ENCODE data around the gene SAP25.
"Not testable (repeated sequence)": the region's sequence is repeated elsewhere in the genome, so short reads cannot be mapped to it uniquely, and the experiment has no call there.

The SAP25 gene

DNA sequence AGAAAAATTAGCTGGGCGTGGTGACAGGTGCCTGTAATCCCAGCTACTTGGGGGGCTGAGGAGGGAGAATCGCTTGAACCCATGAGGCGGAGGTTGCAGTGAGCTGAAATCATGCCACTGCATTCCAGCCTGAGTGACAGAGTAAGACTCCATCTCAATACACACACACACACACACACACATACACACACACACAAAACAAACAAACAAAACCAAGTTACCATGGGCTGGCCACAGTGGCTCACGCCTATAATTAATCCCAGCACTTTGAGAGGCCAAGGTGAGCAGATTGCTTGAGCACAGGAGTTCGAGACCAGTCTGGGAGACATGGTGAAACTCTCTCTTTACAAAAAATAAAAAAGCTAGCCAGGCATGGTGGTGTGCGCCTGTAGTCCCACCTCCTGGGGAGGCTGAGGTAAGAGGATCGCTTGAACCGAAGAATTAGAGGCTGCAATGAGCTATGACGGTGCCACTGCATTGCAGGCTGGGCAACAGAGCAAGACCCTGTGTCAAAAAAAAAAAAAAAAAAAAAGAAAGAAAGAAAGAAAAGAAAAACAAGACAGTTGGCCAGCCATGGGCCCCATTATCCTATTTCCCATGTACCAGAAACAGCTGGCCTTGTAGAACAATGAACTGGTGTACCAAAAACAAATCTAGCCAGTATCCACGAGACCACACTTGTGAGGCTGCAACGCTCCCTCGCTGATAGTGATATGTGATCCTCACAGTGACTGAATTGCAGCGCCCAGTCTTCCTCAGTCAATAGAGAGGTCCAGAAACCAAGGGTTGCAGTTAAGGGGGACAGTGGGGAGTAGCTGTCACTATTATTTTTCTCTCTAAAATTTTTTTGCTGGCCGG lies 41.3 kb downstream of the SAP25 start:
- DNase-seq, result no peak

DNA sequence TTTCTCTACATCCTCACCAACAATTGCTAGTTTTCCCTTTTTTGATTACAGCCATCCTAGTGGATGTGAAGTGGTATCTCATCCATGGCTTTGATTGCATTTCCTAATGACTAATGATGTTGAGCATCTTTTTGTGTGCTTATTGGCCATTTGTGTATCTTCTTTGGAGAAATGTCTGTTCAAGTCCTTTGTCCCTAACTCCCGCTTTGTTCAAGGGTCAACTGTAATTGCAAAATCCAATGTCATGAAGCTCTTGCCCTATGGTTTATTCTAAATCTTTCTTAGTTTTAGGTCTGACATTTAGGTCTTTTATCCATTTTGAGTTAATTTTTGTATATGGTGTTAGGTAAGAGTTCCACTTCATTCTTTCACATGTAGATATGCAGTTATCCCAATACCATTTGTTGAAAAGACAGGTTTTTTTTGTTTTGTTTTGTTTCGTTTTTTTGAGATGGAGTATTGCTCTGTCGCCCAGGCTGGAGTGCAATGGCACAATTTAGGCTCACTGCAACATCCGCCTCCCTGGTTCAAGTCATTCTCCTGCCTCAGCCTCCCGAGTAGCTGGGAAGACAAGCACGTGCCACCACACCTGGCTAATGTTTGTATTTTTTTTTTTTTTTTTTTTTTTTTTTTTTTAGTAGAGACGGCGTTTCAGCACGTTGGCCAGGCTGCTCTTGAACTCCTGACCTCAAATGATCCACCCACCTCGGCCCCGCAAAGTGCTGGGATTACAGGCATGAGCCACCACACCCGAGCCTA lies 45.4 kb downstream of the SAP25 start:
- DNase-seq, result not testable (repeated sequence)

DNA sequence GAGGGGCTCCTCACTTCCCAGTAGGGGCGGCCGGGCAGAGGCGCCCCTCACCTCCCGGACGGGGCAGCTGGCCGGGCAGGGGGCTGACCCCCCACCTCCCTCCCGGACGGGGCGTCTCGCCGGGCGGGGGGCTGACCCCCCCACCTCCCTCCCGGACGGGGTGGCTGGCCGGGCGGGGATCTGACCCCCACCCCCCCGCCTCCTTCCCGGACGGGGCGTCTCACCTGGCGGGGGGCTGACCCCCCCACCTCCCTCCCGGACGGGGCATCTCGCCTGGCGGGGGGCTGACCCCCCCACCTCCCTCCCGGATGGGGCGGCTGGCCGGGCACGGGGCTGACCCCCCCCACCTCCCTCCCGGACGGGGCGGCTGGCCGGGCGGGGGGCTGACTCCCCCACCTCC lies 50.5 kb downstream of the SAP25 start:
- DNase-seq, result not testable (repeated sequence)

Measured in right hindlimb (tissue), 1 donor.